ENCODE results near the gene CMTM3. TPM values are rescaled to one million over a fixed set of nuclear protein-coding genes. Genes with fewer than 3 reads are reported as not detected.

The CMTM3 gene
- total RNA-seq, 2 experiments from 2014 or later, result 46.3 to 49.3 TPM

DNA sequence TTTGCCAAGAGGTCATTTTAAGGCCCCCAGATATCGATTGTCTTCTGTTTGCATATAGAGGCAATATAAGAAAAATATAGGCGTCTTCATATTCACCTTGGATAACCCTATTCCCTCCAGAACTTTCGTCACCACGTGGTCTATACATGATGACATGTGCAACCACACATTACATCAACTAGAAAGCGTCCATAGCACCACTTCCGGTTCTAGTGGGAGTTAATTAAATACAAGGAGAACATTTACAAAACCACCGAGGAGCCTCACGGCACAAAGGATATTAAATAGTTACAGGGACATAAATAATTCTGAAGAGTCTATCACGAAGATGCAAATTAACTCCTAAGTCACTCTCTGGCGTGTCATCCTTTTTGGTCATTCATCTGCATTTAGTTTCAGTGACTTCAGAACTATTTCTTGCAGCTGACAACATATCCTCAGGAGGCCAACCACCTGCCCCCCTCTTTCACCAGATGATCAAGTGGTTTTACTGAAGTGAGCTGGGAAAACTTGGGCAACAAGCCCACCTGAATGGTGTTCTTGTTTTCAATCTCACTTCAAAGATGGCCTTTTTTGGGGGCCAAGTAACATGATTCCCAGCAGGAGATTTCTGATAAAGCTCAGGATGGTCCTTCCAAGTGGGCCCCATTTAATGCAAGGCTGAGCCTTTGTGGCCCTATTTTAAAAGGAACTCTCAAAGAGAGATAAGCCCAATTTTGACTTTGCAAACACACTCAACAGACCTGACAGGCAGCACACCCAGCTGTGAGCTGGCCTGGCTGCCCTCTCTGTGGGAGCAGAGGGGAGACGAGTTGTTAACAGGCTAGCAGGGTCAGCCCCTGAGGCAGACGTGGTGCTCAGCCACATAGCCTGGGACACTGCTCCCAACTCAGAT is 15.3 kb downstream of the CMTM3 start:
- peaks cover 3% of the 10 kb centered on the region for H3K36me3 Mint-ChIP-seq (ENCODE audit: low read depth)
- TF ChIP-seq, protein P1, sequence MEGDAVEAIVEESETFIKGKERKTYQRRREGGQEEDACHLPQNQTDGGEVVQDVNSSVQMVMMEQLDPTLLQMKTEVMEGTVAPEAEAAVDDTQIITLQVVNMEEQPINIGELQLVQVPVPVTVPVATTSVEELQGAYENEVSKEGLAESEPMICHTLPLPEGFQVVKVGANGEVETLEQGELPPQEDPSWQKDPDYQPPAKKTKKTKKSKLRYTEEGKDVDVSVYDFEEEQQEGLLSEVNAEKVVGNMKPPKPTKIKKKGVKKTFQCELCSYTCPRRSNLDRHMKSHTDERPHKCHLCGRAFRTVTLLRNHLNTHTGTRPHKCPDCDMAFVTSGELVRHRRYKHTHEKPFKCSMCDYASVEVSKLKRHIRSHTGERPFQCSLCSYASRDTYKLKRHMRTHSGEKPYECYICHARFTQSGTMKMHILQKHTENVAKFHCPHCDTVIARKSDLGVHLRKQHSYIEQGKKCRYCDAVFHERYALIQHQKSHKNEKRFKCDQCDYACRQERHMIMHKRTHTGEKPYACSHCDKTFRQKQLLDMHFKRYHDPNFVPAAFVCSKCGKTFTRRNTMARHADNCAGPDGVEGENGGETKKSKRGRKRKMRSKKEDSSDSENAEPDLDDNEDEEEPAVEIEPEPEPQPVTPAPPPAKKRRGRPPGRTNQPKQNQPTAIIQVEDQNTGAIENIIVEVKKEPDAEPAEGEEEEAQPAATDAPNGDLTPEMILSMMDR (IDR thresholded peaks at IDR 0.05), result no peak

DNA sequence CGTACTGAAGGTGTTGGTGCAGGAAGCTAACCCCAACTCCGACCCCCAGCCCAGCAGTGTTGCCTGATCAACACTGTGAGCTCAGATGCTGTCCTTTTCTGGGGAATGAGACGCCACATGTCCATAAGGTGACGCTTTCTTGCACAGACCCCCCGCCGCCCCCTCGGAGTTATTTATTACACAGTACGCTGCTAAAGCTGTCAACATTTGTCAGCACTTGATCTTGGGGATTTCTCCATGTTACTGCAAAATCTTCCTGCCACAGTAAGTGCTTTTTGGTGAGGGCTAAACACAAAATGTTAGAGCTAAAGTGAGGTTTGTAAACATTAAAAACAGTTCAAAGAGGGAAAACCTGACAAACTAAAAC is 15.9 kb downstream of the CMTM3 start:
- Mint-ChIP-seq H3K4me3 (no peak overlapping the region), H3K4me1 (ENCODE audit: low read depth) (no peaks in the 10 kb centered on the region), H3K27me3 (no peaks in the 10 kb centered on the region), H3K27ac (no peak overlapping the region), H3K9me3 (no peaks in the 10 kb centered on the region), H3K36me3 (ENCODE audit: low read depth) (peaks cover 3% of the 10 kb centered on the region)
- POLR2A ChIA-PET, result no interaction called here
- ATAC-seq (ENCODE audit: poor library complexity) (no peak), DNase-seq (no peak)
- Histone ChIP-seq H3K27ac (ENCODE audit: low read depth in 1 of 2, low read length in 2 of 2) (no peak overlapping the region), H3K4me3 (ENCODE audit: low read length) (no peak overlapping the region), H3K9me3 (ENCODE audit: control insufficient read depth in 1 of 2, insufficient read depth in 1 of 2, low read length in 2 of 2) (no peaks in the 10 kb centered on the region), H3K4me1 (ENCODE audit: insufficient read depth, low read length) (no peaks in the 10 kb centered on the region), H3K36me3 (ENCODE audit: insufficient read depth, low read length) (no peaks in the 10 kb centered on the region), H3K27me3 (ENCODE audit: control insufficient read depth in 1 of 2, insufficient read depth in 2 of 2, low read length in 2 of 2) (no peaks in the 10 kb centered on the region)
- intact Hi-C loops (cut with DNase I, micrococcal nuclease), result no loop called here
- TF ChIP-seq, protein P1 (IDR thresholded peaks at IDR 0.05), result no peak
- CTCF ChIA-PET, result interaction anchor here (1.4 kb wide), 1 partner anchor 12 kb away, joined by 6 read pairs; no protein-coding TSS in a partner anchor

More for the DNA sequence above, 15.3 kb downstream of the CMTM3 start:
- ChIA-PET CTCF (interaction anchor here (1.4 kb wide), 1 partner anchor 12 kb away, joined by 6 read pairs; no protein-coding TSS in a partner anchor), POLR2A (no interaction called here)
- H3K27ac ChIP-seq (ENCODE audit: low read depth in 1 of 2, low read length in 2 of 2), result no peak overlapping the region
- no peak overlapping the region for H3K4me3 Mint-ChIP-seq
- H3K4me1 ChIP-seq (ENCODE audit: insufficient read depth, low read length), result no peaks in the 10 kb centered on the region
- H3K4me3 ChIP-seq (ENCODE audit: low read length), result no peak overlapping the region
- H3K27me3 ChIP-seq (ENCODE audit: control insufficient read depth in 1 of 2, insufficient read depth in 2 of 2, low read length in 2 of 2), result no peaks in the 10 kb centered on the region
- no peaks in the 10 kb centered on the region for H3K36me3 ChIP-seq (ENCODE audit: insufficient read depth, low read length)
- no peaks in the 10 kb centered on the region for H3K9me3 ChIP-seq (ENCODE audit: control insufficient read depth in 1 of 2, insufficient read depth in 1 of 2, low read length in 2 of 2)
- ATAC-seq (ENCODE audit: poor library complexity) (no peak), DNase-seq (no peak)
- H3K4me1 Mint-ChIP-seq (ENCODE audit: low read depth), result no peaks in the 10 kb centered on the region
- intact Hi-C loops (cut with DNase I, micrococcal nuclease), result no loop called here
- H3K27ac Mint-ChIP-seq, result no peak overlapping the region
- H3K9me3 Mint-ChIP-seq, result no peaks in the 10 kb centered on the region
- no peaks in the 10 kb centered on the region for H3K27me3 Mint-ChIP-seq

DNA sequence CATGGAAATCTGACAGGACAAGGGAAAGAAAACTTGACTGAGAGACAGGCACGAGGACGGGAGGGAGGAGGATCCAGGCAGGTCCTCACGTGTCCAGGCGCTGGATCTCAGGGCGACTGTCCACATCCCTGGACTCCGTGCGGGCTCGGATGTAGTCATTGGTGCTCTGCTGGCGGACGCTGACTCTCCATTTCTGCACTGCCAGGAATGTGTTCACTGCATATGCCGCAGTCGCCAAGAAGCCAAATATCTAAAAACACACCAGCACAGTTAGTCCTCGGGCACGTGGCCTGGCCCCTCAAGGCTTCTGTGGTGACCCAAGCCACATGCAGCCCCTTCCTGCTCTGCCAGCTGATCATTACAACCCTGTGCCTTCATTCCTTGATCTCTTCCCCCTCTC is 17.5 kb downstream of the CMTM3 start:
- CTCF ChIA-PET, result no interaction called here
- no peaks in the 10 kb centered on the region for H3K27me3 Mint-ChIP-seq
- DNase-seq, result no peak
- H3K36me3 Mint-ChIP-seq (ENCODE audit: low read depth), result no peaks in the 10 kb centered on the region
- H3K9me3 ChIP-seq (ENCODE audit: control insufficient read depth in 1 of 2, insufficient read depth in 1 of 2, low read length in 2 of 2), result no peaks in the 10 kb centered on the region
- TF ChIP-seq, protein P1 (IDR thresholded peaks at IDR 0.05), result no peak
- no peak overlapping the region for H3K27ac ChIP-seq (ENCODE audit: low read depth in 1 of 2, low read length in 2 of 2)
- H3K27me3 ChIP-seq (ENCODE audit: control insufficient read depth in 1 of 2, insufficient read depth in 2 of 2, low read length in 2 of 2), result no peaks in the 10 kb centered on the region
- no peaks in the 10 kb centered on the region for H3K4me1 ChIP-seq (ENCODE audit: insufficient read depth, low read length)
- no peaks in the 10 kb centered on the region for H3K9me3 Mint-ChIP-seq
- POLR2A ChIA-PET, result no interaction called here
- no peak overlapping the region for H3K27ac Mint-ChIP-seq
- no peak overlapping the region for H3K4me3 Mint-ChIP-seq
- H3K4me3 ChIP-seq (ENCODE audit: low read length), result no peak overlapping the region
- no peaks in the 10 kb centered on the region for H3K4me1 Mint-ChIP-seq (ENCODE audit: low read depth)
- intact Hi-C loops (cut with DNase I, micrococcal nuclease), result no loop called here
- ATAC-seq (ENCODE audit: poor library complexity), result no peak
- H3K36me3 ChIP-seq (ENCODE audit: insufficient read depth, low read length), result no peaks in the 10 kb centered on the region
